ENCODE measurements around the gene RUBCNL.
"Not testable (repeated sequence)": the region's sequence is repeated elsewhere in the genome, so short reads cannot be mapped to it uniquely, and the experiment has no call there.

Gene RUBCNL, protein sequence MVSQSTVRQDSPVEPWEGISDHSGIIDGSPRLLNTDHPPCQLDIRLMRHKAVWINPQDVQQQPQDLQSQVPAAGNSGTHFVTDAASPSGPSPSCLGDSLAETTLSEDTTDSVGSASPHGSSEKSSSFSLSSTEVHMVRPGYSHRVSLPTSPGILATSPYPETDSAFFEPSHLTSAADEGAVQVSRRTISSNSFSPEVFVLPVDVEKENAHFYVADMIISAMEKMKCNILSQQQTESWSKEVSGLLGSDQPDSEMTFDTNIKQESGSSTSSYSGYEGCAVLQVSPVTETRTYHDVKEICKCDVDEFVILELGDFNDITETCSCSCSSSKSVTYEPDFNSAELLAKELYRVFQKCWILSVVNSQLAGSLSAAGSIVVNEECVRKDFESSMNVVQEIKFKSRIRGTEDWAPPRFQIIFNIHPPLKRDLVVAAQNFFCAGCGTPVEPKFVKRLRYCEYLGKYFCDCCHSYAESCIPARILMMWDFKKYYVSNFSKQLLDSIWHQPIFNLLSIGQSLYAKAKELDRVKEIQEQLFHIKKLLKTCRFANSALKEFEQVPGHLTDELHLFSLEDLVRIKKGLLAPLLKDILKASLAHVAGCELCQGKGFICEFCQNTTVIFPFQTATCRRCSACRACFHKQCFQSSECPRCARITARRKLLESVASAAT

GRCh38 chr13:46387064-46387851, at the start of gene RUBCNL:
Gene RUBCNL, minus strand, starts transcription at chr13:46387252. Its CDS starts 14,777 bp downstream, at chr13:46372475.
- DNase-seq = no peak

- DNase-seq = not testable (repeated sequence)
Observed at GRCh38 chr13:46429558-46429957, 42.5 kb upstream of the RUBCNL start.

- DNase-seq = no peak
Observed at GRCh38 chr13:46405457-46405856, 18.4 kb upstream of the RUBCNL start.

- DNase-seq = no peak
Observed at GRCh38 chr13:46404733-46405100, 17.7 kb upstream of the RUBCNL start.

DNA sequence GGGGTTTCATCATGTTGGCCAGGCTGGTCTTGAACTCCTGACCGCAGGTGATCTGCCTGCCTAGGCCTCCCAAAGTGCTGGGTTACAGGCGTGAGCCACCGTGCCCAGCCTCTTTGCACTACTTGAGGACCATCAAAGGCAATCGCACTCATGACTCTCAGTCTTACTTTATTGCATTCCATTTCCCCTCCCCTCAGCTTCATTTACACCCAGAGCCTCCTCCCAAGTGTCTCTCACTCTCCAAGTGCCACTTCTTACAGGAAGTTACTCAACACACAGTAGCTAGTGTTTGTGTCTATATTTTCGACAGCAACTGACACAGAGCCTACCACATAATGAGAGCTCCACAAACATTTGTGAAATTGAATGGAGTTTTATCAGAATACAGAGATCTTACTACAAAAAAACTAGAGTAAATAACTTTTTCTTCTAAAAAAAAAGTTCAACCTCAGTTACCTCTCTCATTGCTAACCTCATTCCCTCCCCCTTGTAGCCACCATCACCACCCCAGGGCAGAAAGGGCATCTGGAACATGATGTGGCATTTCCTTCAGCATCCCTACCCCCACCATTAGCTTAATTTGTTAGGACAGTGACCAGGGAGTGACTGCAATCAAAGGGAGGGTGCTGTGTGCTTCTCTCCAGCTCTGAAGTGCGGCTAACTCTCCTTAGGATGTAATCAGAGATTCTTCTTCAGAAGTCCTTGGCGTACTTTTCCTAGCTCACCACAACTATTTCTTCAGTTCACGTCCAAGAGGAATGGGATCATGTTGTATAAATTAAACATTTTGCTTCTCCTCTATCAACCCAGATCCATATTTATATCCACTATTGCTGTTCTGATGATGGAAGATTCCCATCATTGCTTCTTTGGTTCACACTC, 17.0 kb upstream of the RUBCNL start:
- no peak for DNase-seq

- no peak for DNase-seq
Observed at GRCh38 chr13:46402178-46402577, 15.1 kb upstream of the RUBCNL start.

- no peak for DNase-seq
Observed at GRCh38 chr13:46401432-46401831, 14.4 kb upstream of the RUBCNL start.

DNA sequence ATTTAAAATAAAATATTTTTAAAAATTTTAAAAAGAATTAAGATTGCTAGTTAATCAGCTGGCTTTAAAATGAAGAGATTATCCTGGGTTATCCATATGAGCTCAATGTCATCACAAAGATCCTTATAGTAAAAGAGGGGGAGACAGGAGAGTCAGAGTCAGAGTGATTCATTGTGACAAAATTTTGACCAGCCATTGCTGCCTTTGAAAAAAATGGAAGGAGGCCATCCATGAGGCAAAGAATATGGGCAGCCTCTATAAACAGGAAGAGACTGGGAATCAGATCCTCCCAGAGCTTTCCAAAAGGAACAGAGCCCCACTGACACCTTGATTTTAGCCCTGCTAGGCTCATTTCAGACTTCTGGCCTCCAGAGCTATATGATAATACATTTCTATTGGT, 9.3 kb upstream of the RUBCNL start:
- DNase-seq = no peak

DNA sequence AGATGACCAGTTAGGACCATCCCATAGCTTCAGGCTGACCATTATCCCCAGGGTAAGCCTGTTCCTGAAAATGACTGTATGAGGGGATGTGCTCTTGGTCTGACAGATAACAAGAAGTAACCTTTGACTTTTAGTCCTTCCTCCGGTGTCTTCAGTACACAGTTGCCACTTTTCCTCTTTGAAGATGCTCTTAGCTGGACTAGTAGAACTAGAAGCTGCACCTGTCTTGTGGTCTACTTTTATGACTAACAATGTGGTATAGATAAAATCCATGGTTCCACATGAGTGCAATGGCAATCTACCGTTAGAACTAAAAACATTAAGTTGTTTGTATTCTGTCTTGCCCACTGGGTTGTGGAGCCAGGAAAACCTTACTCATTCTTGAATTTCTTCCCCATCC, 5.9 kb upstream of the RUBCNL start:
- DNase-seq = no peak

DNA sequence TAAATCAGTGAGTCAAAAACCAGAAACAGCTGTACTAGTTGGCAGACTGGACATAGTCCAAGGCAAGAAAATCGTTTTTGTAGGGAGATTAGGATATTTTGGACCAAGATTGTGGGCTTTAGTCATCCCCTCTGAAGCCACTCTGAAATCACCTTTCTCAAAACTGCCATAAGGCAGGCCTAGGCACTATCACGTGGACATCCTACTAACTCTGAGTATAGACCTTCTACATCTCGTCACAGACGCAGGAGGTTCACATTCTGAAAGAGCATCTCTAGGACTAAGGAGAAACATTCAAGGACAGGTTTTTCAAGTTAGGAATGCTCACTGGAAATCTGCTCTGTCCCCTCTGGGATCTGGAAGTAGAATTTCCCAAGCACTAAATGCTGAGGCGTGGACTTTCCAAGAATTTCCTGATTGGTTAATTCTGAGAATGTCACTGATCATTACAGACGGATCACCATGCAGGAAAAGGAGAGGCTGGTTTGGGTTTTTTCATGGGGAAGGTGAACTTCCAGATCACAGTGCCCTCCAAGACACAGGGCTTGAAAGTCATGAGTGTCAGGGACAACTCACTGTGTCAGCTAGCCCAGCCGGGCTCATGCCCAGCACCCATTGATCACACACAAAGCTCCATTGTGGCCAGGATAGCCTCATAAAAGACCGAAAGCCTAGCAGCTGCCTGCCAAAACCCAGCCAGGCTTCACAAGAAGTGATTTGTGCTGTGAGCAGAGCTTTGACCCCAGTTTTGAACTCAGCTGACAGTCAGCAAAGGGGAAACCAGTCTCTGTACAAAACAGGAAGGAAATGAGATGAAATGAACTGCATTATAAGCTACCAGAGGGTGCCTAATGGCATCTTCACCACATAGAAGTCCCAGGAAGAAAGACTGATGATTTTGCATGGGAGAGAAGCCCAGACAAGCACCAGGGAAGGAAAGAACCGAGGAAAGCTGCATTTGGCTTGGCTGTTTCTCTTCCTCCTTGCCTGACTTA, 2.7 kb upstream of the RUBCNL start:
- DNase-seq = peak; percentile 18

- DNase-seq = no peak
Observed at GRCh38 chr13:46388846-46389245, 1.8 kb upstream of the RUBCNL start.

- no peak for DNase-seq
Observed at GRCh38 chr13:46388308-46388707, 1.3 kb upstream of the RUBCNL start.

DNA sequence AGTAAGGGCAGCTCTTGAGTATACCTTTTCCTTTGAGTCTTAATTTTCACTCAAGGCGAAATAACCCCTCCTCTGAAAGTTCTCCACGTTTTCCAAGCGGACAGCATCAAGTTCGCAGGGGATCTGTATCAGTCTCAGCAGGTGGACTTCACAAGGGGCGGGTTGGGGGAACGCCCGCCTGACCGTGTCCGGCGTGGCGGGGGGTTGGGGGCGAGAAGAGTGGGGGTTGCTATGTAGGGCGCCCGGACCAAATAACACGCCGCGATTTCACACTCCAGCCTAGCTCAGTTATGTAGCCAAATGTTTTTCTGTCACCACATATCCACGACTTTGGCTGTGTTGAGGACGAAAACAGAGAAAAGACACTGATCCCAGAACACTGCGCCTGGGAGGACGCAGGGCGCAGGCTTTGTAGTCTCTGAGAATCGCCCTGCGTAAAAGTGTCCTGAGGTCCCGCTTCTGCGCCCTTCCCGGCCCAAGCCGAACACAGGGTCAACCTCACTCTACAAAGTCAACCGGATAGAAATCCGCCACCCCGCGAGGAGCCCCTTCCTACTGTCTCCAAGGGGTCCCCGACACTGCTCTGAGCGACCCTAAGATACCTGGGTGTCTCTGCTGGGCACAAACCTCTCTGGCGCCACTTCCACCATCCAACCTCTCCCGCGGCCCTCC, 524 bp downstream of the RUBCNL start:
- no peak for DNase-seq

- no peak for DNase-seq
Observed at GRCh38 chr13:46385946-46386345, 1.1 kb downstream of the RUBCNL start.

GRCh38 chr13:46383383-46383782, 3.7 kb downstream of the RUBCNL start:
- no peak for DNase-seq

- DNase-seq = no peak
Observed at GRCh38 chr13:46382224-46382623, 4.8 kb downstream of the RUBCNL start.

- no peak for DNase-seq
Observed at GRCh38 chr13:46380242-46380641, 6.8 kb downstream of the RUBCNL start.

- no peak for DNase-seq
Observed at GRCh38 chr13:46379611-46380010, 7.4 kb downstream of the RUBCNL start.

DNA sequence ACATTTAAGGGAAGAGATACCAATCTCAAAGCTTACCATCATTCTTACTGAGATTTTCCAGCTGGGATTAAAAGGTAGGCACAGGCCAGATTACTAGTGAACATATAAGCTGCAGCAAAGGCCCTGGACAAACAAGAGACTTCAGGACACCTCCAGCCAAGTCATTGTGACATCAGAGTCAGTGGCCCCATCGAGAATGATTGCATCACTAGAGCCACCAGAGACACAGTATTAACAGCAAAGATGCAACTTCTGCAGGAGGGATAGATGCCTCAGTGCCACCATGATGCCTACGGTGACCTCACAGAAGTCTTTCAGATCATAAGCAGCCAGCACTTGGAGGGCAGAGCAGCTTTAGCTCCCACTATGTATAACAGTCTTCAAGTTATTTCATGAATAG, 8.6 kb downstream of the RUBCNL start:
- no peak for DNase-seq

DNA sequence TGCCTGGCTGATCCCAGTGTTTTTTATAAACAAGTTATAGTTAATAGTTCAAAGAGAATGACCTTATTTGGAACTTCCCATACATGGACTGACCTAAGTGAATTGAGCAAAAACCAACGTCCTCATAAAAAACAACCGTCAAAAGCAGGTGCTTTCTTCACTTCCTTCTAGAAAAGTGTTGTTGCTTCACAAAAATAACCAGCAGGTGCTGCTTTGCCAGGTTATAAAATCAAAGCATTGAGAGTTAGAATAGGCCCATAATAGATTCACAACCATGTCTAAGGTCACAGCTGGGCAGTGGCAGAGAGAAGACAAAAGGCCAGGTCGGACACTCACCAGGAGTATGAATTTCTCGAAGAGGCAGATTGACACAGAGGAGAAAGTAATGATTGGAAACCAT, 9.5 kb downstream of the RUBCNL start:
- no peak for DNase-seq

GRCh38 chr13:46374710-46375109, 12.3 kb downstream of the RUBCNL start:
- no peak for DNase-seq

Measured in CD4-positive, alpha-beta T cell treated with Interleukin-17A for 1 hour (primary cell).